Measurements from ENCODE around the gene LRRC18.

The LRRC18 gene

DNA sequence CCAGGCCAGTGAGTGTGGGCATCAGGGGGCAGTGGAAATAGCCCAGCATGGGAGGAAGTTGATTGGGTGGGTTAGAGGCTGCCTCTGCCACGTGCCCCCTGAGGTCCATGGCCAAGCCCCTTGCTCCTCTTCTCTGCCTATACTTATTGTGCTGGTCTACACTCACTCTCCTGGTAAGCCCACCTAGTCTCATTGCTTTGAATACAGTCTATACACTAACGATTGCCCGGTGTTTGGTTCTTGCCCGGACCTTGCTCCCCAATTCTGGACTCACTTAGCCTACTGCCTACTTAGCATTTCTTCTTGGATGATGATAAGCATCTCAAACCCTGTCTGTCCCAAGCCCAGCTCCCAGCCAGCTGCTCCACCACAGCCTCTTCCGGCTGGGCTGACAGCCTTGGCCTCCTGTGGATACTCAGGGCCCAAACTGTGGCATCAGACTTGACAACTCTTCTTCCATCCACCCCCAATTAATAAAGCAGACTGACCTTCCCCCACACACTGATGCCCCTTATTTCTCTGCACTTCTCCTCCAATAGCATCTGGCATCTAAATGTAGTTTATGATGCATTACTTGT, 10.1 kb downstream of the LRRC18 start:
- TF ChIP-seq, protein P1, sequence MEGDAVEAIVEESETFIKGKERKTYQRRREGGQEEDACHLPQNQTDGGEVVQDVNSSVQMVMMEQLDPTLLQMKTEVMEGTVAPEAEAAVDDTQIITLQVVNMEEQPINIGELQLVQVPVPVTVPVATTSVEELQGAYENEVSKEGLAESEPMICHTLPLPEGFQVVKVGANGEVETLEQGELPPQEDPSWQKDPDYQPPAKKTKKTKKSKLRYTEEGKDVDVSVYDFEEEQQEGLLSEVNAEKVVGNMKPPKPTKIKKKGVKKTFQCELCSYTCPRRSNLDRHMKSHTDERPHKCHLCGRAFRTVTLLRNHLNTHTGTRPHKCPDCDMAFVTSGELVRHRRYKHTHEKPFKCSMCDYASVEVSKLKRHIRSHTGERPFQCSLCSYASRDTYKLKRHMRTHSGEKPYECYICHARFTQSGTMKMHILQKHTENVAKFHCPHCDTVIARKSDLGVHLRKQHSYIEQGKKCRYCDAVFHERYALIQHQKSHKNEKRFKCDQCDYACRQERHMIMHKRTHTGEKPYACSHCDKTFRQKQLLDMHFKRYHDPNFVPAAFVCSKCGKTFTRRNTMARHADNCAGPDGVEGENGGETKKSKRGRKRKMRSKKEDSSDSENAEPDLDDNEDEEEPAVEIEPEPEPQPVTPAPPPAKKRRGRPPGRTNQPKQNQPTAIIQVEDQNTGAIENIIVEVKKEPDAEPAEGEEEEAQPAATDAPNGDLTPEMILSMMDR (IDR thresholded peaks at IDR 0.05; ENCODE audit: low read depth, low read length), result no peak
- H3K4me3 ChIP-seq (ENCODE audit: low read depth, low read length), result no peak overlapping the region

DNA sequence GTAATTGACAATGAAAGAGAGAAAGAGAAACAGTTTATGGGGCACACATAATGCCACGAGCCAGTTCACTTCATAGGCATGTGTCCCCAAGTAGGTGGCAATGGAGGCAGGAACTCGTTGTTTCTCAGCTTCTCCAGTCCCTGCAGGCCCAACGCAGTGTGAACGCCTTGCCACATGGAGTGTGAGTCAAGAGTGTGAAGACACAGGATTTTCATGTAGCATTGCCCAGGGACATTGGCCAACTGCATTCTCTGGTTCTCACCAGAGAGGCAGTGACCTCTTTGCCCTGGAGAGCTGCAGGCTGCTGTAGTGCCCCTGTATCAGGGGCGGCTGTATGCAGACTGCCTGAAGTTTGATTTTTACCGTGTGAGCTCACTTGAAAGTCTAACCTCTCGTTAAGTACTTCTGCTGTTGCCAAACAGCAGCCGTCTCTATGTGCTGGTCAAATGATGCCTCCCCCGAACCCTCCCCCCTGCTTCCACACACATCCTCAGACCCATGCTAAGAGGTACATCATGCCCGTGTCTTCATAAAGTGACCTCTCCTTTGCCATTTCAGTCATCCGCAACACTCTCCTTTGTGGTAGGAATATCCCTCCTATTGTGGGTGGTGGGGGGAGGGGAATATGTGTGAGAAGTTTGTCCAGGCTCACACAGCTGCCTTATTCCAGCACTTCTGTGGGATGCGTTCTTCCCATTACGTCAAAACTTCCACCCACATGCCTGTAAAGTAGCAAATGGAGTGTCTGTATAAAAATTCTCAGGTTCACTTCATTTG, 12.7 kb downstream of the LRRC18 start:
- TF ChIP-seq, protein P1 (IDR thresholded peaks at IDR 0.05; ENCODE audit: low read depth, low read length), result no peak
- no peak overlapping the region for H3K4me3 ChIP-seq (ENCODE audit: low read depth, low read length)

DNA sequence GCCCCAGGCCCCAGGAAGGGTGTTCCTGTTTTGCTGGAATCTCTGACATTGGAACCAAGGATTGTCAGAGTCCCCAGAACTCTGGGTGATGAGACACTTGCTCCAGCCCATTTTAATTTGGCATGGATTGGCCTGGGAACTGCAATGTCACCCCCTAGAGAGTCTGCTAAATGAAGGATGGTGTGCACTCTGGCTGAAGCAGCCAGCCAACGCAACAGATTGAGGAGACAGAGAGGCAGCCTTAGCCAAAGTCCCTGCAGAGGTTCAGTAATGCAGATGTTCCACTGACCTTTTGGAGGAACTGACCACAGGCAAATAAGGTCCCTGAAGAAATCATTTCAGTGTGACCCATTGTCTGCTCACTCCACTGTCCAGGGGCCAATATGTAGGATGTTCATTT, 13.4 kb downstream of the LRRC18 start:
- H3K4me3 ChIP-seq (ENCODE audit: low read depth, low read length), result no peak overlapping the region
- TF ChIP-seq, protein P1 (IDR thresholded peaks at IDR 0.05; ENCODE audit: low read depth, low read length), result no peak

DNA sequence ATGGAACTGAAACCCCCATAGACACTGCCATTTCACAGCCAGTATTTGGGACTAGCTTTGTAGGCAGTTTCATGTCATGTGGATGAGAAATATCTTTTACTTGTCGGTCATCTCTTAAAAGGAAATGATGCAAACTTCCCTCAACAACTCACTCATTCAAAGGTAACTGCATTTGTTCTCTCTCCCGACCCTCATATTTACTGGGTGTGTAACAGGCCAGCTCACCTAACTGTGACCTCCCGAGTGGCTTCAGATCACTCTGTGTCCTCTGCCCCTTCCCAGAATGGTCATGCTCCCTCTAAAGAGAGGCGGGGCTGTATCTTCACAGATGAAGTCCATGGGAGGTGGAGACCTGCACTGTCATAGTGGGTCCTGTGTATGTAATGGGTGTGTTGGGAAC, 14.7 kb downstream of the LRRC18 start:
- TF ChIP-seq, protein P1 (IDR thresholded peaks at IDR 0.05; ENCODE audit: low read depth, low read length), result no peak
- no peak overlapping the region for H3K4me3 ChIP-seq (ENCODE audit: low read depth, low read length)

DNA sequence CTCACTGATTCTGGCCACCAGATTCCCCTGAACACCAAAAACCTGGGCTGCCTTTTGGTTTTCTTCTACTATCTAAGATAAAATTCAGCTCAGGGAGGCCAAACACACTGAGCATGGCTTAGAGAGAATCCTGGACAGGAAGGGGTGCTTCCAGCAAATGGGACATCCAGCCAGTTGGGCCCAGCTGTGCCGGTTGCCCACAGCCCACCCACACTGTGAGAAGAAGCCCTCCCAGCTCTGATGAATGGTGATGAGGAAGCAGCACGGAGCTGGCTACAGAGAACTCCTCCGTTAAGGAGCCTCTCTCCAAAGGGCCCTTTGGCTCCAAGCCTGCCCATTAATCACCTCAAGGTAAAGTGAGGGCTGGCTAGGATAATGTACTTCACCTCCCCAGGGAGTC, 15.9 kb downstream of the LRRC18 start:
- TF ChIP-seq, protein P1 (IDR thresholded peaks at IDR 0.05; ENCODE audit: low read depth, low read length), result no peak
- no peak overlapping the region for H3K4me3 ChIP-seq (ENCODE audit: low read depth, low read length)

DNA sequence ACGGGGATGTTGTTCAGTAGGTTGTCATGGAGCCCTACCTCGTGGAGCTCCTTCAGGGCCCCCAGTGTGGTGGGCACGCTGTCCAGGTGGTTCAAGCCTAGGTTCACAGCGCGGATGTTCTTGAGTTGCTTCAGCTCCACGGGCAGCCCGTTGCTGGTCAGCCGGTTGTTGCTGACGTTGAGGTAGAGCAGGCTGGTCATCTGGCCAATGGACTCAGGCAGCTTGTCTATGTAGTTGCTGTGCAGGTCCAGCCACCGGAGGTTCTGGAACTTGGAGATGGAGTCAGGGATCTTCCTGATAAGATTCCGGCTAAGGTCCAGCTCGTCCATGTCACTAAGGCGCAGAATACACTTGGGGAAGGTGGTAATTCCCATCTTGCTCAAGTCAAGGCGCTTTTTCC, 26.0 kb downstream of the LRRC18 start:
- no peak overlapping the region for H3K4me3 ChIP-seq (ENCODE audit: low read depth, low read length)
- TF ChIP-seq, protein P1 (IDR thresholded peaks at IDR 0.05; ENCODE audit: low read depth, low read length), result no peak

DNA sequence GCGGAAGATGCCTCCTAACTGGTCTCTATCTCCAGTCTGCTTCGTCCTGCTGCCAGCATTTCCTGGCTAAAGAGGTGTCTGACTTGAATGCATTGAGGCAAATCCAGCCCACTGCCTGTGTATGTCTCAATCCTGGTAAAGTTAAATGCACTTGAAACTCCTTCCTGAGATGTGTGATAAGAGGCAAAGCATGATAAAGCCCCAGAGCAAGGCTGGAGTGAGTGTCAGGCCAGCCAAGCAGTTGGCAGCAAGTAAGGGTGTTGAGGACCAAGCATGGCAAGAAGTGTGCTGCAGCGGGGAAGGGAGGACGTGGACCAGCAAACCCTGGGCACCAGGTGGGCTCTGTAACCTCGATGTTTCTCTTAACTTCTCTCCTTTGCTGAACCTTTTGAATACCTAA, 29.1 kb downstream of the LRRC18 start:
- TF ChIP-seq, protein P1 (IDR thresholded peaks at IDR 0.05; ENCODE audit: low read depth, low read length), result no peak
- H3K4me3 ChIP-seq (ENCODE audit: low read depth, low read length), result no peak overlapping the region
